Left forelimb (tissue), 1 donor: Measurements from ENCODE around the gene FAM222A.

Experiments
- DNase-seq: peaks from one replicate; pipeline ENCODE4 v3.0.0-alpha.2; 2018; ENCODE audit warnings: low spot score

FAM222A gene

GRCh38 chr12:109725321-109726105, 11.9 kb downstream of the FAM222A start:
- no peak for DNase-seq

GRCh38 chr12:109726106-109726497, 12.5 kb downstream of the FAM222A start:
- DNase-seq = no peak

GRCh38 chr12:109726511-109727038, 12.9 kb downstream of the FAM222A start:
- DNase-seq = no peak

GRCh38 chr12:109727039-109727723, 13.6 kb downstream of the FAM222A start:
- no peak for DNase-seq

- DNase-seq = no peak
Observed at GRCh38 chr12:109727746-109728726, 14.4 kb downstream of the FAM222A start.

- no peak for DNase-seq
Observed at GRCh38 chr12:109728921-109729320, 15.3 kb downstream of the FAM222A start.

GRCh38 chr12:109729371-109729781, 15.8 kb downstream of the FAM222A start:
- no peak for DNase-seq

GRCh38 chr12:109729801-109730200, 16.2 kb downstream of the FAM222A start:
- no peak for DNase-seq

- no peak for DNase-seq
Observed at GRCh38 chr12:109730306-109731145, 16.9 kb downstream of the FAM222A start.

GRCh38 chr12:109731231-109731731, 17.7 kb downstream of the FAM222A start:
- no peak for DNase-seq

GRCh38 chr12:109731806-109732205, 18.2 kb downstream of the FAM222A start:
- peak; percentile 45 for DNase-seq

GRCh38 chr12:109732321-109733305, 19.0 kb downstream of the FAM222A start:
- DNase-seq = peak; percentile 44

GRCh38 chr12:109734219-109735000, 20.8 kb downstream of the FAM222A start:
- DNase-seq = peak; percentile 55

GRCh38 chr12:109735051-109735521, 21.5 kb downstream of the FAM222A start:
- DNase-seq = no peak

- DNase-seq = peak; percentile 41
Observed at GRCh38 chr12:109735825-109736551, 22.4 kb downstream of the FAM222A start.

- peak; percentile 79 for DNase-seq
Observed at GRCh38 chr12:109736552-109737108, 23.0 kb downstream of the FAM222A start.

GRCh38 chr12:109737126-109737525, 23.5 kb downstream of the FAM222A start:
- DNase-seq = peak; percentile 34

GRCh38 chr12:109737631-109738030, 24.0 kb downstream of the FAM222A start:
- no peak for DNase-seq
